Ecto neural progenitor cell (in vitro differentiated cells): ENCODE data around the gene ZNF385B.
"Not testable (repeated sequence)": the region's sequence is repeated elsewhere in the genome, so short reads cannot be mapped to it uniquely, and the experiment has no call there.

Experiments used
- DNase-seq: peaks from one replicate; pipeline ENCODE4 v3.0.0-alpha.2; 2018; ENCODE audit warnings: low spot score

Gene ZNF385B

DNA sequence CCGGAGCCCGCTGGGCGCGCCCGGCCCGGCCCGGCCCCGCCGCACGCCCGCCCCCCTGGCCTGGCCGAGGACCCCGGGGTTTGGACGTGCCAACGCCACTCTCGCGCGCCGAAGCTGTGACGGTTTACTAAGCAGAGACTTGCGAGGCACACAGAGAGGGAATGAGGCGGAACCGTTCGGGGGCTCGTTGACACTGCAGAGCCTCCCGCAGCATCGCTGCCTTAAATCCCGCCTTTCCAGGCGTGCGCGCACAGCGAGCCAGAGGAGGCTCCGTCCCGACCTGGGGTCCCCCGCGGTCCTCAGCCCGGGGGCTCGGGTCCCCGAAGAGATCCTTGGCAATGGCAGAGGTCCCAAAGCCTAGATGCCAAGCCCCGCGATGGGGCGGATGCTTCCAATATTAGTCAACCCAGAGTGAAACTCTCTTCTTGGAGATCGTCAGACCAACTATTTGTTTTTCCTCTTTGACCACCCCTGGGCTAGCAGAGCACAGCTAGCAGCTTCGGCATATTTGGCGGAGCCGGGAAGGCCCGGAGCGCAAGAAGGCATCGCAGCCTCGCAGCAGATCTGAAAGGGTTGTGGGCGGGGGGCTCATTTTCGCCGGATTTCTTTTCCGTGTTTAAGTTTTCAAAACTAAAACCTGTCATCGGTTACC is at the start of gene ZNF385B:
TSS of gene ZNF385B (minus strand) at position 197 of the 652 bp plus-strand sequence.
- no peak for DNase-seq

DNA sequence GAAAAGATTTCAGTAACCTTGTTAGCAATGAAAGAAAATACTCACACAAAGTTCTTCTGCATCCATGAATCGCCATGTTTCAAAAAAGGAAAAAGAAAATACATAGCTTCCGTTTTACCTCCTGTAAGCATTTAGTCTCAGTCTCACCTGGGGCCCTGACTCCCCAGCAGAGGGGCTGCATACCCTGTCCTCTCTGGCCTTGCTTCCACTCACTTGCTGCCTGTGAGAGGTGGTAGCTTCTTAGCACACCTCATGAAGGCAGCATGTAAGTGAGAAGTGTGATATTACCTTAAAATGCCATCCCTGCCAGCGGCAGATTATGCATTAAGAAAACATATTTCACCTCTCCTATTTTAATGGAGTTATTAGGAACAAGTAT is 49.3 kb upstream of the ZNF385B start:
- no peak for DNase-seq

DNA sequence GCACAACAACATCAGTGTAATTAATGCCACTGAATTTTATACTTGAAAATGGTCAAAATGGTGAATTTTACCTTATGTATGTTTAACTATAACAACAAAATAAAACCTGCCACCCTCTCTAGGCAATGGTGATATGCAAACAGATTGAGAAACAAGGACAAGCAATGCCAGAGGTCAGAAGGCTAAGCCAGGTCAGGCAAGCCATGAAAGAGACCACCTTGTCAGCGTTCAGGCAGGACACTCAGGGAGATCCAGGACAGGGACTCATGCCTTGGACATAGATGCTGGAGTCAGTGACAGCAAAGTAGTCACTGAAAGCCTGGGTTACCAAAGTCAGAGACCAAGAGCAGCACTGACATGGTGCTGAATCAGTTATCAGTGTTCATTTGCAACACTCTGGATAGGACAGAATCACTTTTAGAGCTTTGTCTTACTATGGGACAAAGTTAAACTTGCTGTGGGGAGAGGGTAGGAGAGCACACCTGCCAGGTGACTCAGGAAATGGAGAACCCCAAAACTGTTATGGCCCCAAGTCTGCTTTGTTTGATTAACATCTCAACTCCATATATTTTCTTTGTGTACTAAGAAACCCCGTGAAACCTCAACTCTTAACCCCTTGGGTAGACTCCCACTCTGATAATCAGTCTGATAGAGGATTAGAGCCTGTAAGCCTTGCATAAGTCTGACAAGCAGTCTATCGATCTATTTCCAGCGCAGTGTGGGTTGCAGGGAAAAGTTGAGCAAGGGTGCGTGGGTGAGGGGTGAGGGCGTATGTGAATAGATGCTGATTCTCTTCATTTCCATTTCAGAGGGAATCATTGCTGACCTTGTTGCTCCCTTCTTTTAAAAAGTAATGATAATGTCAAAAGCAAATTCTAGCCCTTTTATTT is 48.7 kb upstream of the ZNF385B start:
- DNase-seq = no peak

DNA sequence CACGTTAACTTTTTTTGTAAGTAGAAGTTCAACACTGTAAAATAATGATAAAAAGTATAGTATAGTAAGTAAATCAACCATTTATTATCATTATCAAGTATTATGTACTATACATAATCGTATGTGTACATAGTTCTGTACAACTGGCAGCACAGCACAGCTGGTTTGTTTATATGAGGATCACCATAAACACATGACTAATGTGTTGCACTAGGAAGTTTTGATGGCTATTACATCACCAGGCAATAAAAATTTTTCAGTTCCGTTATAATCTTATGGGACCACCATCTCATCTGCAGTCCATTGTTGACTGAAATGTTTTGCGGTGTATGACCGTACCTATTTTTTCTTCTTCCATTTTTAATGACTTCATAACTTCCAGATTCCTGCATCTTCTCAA is 39.2 kb upstream of the ZNF385B start:
- DNase-seq = no peak

DNA sequence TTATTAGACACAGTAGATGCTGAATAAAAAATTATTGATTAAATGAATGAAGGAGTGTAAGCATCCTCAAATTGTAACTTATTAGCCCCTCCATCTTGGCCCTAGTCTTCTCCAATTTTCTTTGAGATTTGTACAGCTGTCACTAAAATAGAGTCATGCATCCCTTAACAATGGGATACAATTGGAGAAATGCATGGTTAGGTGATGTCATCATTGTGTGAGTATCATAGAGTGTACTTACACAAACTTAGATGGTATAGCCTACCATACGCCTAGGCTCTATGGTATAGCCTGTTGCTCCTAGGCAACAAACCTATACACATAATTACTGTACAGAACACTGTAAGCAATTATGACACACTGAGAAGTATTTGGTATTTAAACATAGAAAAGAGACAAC is 38.3 kb upstream of the ZNF385B start:
- DNase-seq = no peak

DNA sequence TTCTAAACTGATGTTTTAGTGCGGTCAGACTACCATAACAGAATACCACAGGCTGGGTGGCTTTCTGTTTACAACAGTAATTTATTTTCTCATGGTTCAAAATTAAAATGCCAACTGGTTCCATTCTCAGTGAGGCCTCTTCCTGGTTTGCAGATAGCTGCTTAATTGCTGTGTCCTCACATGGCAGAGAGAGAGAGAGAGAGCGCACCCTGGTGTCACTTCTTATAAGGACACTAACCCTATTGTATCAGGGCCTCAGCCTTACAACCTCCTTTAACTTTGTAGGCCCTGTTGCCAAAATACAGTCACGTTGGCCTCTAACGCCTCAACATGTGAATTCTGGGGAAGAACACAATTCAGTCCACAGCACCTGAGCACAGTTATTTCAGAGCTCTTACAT is 37.5 kb upstream of the ZNF385B start:
- no peak for DNase-seq

DNA sequence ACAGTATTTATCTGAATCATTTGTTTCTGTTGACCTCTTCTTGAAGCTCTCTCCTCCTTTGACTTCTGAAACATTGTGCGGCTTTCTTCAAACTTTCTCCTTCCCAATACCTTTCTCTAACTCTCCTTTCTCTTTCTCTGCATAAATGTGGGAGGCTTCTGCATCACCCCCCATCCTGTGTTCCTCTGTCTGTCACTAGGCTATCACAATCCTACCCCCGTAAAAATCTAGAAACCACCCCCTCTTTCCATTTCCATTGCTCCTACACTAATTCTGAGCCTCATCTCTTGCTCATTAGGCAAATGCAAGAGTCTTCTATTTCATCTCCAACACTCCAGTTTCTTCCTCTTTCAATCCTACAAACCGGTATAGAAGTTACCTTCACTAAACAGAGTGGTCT is 32.2 kb upstream of the ZNF385B start:
- DNase-seq = no peak

DNA sequence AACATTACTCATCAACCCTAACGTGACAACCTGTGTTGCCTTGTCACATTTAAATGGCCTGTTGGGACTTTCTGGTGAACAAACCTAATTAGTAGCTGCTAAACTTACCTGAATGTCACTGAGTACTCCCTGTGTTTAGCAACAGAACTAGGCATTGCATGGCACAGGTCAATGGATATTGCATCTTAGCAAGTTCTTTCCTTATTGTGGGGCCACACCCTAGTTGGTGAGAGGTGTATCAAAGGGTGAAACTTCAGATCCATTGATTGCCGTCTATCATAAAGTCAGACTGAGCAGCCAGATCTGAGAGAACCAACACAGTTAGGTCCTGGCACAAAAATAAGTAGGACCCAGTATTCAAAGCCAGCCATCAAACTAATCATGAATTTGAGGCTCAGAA is 29.8 kb upstream of the ZNF385B start:
- no peak for DNase-seq

DNA sequence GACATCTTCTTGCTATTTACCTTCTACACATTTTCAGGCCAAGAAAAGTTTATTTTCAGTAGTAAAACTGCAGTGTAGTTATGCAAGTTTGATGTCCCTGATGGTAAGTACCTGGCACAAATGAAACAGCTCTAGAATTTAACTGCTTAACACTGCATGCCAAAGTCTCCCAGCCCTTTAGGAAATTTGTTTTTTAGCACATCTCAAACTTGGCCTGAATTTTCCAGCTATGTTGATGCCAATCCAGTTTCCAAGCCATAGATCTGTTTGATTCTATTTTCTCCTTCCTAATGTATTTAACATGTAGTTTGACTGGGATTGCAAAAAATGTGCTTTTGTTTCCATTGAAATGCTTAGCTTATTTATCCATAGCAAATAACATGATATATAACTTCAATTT is 29.3 kb upstream of the ZNF385B start:
- no peak for DNase-seq

DNA sequence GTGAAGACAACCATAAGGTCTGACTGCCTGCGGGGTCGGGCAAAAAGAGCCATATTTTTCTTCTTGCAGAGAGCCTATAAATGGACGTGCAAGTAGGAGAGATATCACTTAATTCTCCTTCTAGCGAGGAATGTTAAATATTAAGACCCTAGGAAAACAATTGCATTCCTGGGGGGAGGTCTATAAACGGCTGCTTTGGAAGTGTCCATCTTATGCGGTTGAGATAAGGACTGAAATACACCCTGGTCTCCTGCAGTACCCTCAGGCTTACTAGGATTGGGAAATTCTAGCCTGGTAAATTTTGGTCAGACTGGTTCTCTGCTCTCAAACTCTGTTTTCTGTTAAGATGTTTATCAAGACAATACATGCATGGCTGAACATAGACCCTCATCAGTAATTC is 27.2 kb upstream of the ZNF385B start:
- DNase-seq = not testable (repeated sequence)

DNA sequence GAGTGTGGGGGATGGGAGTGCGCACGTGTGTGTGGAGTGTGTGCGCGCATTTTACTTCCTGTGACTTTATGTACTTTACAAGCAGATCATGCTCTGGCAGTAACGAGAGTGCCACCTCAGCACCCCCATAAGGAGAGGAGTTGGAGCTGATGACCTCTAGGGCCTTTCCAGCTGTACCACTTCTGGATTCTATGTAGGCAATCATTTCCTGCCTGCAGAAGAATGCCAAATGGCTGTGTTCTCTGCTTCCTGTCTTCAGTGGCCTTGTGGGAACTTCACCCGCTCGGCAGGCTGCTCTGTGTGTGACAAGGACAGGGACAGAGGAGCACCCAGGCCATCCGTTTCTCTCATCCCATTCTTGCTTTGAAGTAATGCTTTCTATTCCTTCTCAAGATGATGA is 22.8 kb upstream of the ZNF385B start:
- DNase-seq = no peak

DNA sequence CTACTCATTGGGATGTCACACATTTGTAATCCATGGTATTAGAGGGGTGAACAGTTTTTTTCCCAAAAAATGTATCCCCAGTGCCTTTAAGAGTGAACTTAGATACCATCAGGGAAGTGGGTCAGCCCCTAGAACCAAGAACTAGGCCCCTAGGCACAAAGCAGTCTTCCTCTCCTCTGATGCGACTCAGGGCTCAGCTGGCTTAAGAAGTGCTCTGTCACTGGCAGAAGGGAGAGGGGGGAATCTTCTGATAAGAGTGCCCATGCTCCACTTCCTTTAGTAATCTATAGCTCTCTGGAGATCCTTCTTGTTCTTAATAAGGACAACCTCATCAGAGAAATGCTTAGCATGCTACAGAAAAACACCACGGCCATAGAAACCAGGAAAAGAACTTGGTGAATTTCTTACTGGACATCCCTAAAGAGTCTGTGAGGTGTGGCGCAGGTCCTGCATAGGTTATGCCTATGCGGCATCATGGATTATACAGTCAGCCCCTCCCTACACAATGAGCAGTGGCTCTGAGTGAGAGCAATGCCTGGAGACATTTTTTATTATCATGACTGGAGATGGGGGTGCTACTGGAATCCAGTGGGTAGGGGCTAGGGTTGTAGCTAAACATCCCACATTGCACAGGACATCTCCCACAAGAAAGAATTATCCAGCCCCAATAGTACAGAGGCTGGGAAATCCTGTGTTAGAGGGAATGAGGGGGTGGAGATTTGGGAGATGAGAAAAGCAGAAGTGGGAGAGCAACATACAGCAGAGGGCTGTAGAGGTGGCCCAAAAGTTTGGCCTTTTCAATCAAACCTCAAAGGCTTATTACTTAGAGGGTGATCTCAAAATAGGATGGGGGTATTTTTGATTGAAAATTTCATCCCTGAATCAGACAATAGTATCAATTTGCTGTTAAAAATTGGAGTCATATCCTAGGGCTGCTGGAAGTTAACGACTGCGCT is 21.7 kb upstream of the ZNF385B start:
- DNase-seq = no peak

DNA sequence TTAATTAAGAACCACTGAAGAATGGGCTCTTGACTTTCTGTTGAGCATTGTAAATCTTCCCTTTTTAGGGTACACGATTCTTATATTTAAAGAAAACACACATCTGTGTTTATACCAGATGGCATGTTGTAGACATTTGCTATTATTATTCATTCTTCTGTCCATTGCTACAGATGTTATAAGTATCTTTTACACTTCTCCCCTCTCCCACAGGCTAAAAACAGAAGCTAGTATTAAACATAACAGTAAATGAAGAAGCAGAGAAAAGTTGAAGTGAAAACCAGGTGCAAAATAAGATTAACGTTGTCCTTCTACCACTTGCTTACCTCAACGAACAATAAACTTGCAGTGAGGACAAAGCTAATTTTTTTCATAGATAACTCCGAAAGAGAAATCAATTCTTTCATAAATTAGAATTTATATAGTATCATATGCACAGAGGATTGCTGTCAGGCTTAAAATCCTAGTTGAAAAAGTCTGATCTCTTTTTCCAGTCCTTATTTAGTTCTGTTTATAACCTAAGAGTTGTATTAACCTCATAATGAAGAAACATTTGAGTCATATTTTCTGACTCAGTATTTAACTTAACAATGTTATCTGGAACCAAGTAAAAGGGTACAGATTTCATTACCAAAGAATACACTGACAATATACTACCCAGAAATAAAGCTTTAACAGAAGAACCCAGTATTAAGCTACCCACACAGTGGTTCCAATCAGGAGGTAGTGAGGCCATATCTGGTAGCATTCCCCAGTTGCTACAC is 16.4 kb upstream of the ZNF385B start:
- DNase-seq = no peak

DNA sequence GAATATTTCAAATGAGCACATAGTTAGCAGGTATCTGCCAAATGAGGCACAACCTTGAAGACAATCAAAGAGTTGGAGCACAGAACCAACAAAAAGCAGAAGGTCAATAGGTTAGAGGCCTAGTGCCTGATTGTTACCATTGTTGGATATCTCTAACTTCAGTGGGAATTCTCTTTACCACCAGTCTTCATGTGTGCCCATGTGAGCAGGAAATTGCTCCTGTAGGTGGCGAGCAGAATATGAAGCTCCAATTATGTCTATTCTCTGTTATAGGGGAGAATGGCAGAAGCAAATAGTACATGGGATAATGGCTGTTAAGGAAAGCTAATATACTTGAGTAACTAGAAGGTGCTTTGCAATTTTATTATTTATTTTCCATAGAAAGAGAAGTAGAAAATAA is 14.9 kb upstream of the ZNF385B start:
- no peak for DNase-seq

DNA sequence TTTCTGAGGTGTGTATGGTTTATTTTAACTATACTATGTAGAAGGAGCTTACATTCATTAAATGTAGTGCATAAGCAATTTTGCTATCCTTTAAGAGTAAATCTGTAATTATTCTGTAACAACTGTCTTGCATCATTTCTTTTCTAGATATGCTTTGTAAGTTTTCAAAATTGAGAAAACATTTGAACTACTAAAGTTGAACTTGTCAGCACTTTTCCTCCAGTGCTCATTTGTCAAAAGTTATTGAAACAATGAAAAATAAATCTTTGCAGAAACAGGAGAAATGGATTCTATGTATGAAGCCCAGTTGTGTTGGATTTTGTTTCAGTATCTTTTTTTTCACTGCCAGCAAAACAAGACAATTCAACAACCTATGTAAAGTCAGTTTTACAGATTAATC is 14.5 kb upstream of the ZNF385B start:
- DNase-seq = no peak

DNA sequence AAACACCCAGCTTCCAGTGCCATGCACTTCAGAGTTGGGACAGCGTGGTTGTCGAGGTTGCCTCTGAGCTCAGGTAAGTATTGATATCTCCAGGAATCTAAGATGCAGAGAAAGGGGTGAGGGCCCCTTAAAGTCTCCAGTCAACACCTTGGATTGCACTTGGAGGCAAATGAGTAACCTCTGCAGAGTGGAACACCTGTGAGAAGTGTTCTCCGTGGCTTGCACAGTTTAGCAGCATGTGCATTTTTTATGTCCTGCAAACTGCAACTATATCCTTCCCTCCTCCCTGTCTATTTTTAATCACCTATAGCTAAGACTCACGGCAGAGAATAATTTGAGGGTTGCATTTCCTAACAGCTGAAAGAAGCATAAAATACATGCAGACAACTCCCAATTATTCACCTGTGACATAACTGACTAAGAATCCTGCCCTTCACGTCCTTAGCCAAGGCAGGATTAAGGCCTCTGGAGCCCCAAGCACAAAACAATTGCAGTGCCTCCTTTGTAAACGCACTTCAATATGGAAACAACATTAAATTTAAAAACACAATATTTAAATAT is 1.6 kb upstream of the ZNF385B start:
- no peak for DNase-seq

DNA sequence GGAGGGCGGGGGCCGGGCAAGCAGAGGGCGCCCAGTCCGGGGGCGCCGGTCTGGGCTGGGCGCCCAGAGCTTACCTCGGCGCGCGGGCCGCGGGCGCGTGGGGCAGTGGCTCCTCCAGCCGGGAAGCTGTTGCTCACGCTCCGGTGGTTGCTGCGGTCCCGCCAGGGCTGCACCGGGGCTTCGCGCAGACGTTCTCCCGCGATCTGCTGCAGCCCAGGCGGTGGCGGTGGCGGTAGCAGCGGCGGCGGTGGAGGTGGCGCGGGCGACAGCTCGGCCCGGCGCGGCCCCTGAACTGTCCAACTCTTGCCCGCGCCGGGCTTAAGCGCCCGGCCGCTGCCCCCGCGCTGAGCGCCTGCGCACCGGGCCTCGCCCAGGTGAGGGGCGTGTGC is 391 bp downstream of the ZNF385B start:
- DNase-seq = peak; percentile 75

DNA sequence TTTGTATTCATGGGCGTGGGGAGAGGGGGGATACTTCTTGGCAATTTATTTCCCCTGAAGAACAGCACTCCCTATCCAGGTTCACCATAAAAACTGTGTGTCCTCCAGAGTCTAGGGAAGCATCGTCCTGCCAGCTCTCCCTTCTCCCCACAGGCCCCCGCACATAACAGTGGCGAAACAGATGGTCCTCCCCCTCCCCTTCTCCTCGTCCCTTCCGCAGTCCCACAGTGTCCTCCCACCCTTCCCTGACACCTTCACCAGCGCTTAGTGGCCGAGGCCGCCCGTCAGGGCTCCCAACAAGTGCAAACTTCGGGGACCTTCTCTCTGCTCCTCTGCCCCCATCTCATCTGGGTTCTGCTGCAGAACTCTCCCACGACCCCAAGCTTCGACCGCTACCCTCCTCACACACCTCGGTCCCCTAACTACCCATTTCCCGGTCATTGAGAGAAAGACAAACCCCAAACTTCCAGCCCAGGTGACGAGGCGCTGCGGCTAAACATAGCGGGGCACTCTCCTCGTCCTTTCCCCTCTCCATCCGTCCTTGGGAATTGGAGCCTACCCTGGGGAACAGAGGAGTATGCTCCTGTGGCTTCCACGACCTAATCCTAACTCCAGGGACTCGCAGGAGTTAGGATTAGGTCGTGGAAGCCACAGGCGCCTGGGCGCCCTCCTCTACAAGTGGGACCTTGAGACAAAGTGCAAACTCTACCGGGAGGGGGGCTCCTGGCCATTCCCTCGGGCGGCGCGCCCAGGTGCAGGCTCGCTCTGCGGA is 971 bp downstream of the ZNF385B start:
- DNase-seq = no peak

DNA sequence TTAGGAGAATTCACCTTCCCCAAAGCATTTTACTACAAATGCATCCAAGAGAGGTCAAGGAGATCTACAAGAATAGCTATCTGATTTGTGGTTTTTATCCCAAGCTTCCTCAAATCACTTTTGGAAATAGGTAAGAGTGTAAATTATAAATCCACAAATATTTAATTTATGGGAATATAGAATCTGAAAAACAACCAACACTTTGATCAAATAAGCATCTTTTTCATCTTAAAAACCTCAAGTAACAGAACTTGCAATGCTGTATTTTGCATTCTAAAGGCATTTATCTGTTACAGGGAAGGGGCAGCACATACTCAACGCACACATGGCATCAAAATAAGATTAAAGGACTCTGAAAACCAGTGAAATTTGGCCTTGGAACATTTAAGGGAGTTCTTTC is 1.9 kb downstream of the ZNF385B start:
- DNase-seq = no peak

DNA sequence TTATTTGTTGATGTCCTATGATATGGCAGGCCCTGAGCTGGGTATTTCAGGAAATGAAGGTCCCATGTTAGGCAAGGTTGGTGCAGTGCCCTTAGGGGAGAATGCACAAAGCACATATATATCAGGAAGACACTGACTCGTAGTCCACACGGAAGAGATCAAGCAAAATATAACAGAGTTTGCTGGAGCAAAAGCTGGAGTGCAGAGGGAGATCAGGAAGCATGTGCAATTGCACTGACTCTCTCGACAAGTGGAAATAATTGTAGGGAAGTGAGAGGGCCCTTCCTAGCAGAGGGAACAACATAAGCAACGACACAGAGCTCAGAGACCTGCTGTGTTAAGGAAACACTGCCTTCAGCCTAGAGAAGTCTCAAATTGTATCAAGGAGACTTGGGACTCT is 4.2 kb downstream of the ZNF385B start:
- no peak for DNase-seq

DNA sequence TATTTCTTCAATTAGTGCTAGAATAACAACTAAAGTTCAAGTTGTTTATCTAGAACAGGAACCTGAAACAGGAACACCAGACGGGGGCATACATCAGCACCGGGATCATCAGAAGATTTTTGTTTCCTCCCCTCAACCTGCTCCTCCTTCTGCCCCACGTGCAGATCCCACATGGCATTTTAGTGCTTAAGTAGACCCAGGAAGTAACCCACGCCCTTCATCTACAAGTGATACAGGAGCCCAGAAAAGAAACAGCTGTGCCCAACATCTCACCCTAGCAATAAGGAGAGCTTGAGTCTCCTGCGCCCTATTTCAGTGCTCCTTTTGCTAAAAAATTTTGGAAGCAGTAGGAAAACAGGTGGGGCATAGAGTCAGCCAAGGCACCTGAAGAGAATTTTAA is 5.2 kb downstream of the ZNF385B start:
- no peak for DNase-seq
